ENCODE data around the gene CD19.
"Not testable (repeated sequence)": the region's sequence is repeated elsewhere in the genome, so short reads cannot be mapped to it uniquely, and the experiment has no call there.

CD19 gene

DNA sequence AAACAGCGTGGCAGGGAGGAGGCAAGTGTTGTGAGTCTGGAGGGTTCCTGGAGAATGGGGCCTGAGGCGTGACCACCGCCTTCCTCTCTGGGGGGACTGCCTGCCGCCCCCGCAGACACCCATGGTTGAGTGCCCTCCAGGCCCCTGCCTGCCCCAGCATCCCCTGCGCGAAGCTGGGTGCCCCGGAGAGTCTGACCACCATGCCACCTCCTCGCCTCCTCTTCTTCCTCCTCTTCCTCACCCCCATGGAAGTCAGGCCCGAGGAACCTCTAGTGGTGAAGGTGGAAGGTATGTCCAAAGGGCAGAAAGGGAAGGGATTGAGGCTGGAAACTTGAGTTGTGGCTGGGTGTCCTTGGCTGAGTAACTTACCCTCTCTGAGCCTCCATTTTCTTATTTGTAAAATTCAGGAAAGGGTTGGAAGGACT is at the start of gene CD19:
CD19 (plus strand) TSS at position 171 of the 425 bp plus-strand sequence; CDS start at position 201, 30 bp downstream.
- DNase-seq: no peak

DNA sequence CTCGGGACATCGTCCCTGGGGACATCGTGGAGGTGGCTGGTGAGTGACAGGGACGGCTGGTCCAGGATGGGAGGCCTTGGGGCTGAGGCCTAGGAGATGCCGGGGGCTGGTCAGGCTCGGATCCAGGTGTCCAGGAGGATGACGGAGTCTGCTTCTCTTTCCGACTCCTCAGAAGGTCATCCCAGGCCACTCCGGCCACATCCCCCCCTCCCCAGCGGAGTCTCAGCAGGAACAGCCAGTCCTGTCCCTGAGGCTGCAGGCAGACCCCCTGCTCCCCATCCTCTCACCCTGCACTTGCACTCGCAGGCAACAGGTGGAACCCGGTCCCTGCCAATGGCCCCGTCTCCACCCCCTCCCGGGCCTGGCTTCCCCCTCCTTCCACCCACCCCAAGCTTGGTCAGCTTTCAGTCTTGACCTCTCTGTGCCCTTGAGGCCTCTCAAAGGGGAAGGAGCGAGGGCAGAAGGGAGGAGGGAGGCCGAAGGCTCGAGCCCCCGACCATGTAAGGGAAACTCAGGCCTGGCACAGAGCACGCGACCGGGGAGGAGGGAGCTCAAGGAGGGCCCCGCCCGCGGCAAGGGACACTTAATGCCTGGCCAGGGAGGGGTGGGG is 49.1 kb upstream of the CD19 start:
- no peak for DNase-seq

DNA sequence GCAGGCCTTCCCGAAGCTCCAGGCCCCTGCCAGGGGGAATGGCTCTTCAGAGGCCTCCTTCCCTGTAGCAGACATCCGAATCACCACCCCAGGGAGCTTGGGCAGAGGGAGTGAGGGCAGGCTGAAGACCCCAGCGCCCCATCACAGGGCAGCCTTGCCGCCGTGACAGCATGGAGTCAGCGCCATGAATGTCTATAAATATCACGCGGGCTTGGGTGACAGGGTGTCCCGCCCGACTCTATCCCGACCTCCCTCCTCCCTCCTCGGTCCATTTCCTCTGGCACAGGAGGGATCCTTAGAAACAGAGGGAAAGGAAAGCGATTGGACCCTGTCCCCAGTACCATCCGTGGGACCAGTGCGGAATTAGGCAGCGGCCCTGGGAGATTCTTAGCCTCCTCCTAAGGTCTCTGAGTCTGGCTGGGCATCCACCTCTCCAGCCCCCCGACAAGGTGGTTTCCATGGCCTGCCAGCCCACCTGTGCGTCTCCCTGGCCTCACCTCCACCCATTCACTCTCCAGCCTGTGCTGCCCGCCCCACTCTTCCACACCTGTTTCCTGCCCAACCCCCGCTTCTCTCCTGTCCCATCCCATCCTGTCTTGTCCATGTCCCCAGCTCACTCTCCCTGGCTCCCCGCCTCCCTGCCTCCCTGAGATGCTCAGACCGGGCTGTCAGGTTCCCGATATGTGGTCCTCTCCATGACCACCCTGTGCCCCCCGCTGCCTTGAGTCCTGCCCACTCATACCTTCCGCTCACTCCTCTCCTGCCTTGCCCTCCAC is 48.4 kb upstream of the CD19 start:
- no peak for DNase-seq

DNA sequence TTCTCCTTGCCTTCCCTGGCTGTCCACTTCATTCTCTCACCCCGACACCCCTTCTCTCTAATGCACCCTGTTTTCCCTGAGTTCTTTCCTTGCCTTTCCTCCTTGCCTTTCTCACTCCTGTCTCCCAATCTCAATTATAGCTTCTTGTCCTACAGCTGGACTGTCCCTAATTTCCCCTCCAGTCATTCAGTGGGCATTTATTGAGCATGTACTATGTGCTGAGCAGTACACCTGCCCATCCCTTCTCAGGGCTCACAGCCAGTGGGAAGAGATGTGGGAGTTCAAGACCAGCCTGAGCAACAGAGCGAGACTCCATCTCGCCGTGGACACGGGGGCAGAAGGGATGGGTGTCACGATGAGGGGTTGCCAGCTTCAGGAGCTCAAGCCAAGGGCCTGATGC is 47.7 kb upstream of the CD19 start:
- DNase-seq: no peak

DNA sequence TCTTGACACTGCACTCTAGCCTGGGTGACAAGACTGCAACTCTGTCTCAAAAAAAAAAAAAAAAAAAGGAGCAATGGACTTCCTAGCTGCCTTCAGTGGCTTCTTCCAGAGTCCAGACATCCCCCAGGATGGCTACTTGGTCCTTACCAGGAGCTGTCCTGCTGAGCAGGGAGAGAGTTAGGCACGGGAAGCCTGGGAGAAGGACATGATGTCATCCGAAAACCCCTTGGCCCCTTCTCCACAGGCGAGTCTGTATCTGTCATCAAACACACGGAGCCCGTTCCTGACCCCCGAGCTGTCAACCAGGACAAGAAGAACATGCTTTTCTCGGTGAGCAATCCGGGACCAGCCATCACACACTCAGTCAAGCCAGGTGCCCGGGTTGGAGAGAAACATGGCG is 44.8 kb upstream of the CD19 start:
- DNase-seq: no peak

DNA sequence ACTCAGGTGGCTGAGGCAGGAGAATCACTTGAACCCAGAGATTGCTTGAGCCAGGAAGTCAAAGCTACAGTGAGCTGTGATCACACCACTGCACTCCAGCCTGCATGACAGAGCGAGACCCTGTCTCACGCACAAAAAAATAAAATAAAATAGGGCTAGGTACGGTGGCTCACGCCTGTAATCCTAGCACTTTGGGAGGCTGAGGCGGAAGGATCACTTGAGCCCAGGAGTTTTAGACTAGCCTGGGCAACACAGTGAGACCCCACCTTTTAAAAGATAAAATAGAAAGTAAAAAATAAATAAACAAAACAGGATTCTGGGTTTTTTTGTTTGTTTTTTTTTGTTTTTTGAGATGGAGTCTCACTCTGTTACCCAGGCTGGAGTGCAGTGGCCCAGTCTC is 41.4 kb upstream of the CD19 start:
- DNase-seq: not testable (repeated sequence)

DNA sequence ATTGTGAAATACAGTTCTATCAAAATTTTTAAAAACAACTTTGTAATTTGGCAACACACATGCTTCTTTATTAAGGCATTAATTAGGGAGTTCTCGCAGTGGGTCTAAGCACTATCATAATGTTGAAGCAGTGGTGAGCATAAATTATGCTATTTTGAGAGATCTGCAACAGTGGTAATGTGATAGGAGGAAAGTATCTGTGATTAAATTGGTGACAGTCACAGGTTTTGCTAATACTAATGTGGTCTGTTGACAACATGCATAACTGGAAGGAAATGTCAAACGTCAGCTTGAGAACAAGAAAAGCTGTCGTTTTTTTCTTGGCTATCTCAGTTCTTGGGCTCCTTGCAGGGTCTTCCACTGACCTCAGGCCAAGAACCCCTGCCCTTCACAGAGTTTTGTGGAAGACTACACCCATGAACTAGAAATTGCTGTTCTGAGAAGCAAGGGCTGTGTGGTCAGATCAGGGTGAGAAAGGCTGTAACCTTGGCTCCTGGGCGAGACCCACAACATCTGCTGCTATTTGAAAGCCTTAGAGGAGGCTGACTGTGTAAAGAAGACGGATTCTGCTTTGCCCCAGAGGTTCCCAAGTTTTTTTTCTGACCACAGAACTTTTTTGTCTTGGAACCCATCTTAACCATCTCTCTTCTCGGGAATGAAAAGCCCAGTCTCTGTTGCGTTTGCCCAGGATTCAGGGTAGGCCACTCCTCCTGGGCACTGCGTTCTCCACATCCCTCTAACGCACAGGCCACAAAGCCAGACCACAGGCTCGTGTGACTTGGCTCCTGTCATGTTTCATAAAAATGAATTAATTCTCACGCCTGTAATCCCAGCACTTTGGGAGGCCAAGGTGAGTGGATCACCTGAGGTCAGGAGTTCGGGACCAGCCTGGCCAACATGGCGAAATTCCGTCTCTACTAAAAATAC is 39.5 kb upstream of the CD19 start:
- no peak for DNase-seq

DNA sequence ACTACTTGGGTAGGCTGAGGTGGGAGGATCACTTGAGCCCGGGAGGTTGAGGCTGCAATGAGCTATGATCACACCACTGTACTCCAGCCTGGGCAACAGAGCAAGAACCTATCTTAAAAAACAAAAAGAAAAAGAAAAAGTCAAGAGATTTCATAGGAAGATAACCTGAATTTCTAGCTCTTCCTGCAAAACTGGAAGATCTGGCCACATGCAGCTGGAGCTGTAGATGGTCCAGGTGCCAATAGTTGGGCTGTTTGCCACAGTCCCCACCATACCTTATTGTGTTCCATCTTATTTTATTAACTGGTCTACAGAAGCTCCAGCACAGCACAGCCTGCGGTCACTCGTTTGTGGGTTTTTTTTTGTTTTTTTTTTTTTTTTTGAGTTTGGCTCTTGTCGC is 38.5 kb upstream of the CD19 start:
- no peak for DNase-seq

DNA sequence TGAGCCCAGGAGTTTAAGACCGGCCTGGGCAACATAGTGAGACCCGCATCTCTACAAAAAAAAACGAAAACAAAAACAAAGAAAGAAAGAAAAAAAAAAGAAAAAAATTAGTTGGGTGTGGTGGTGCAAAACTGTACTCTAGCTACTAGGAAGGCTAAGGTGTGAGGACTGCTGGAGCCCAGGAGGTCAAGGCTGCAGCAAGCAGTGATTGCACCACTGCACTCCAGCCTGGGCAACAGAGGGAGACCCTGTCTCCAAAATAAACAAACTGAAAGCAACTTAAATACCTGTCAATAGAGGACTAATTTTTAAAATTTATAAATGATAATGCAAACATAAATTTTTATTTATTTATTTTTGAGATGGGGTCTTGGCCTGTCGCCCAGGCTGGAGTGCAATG is 36.2 kb upstream of the CD19 start:
- no peak for DNase-seq

DNA sequence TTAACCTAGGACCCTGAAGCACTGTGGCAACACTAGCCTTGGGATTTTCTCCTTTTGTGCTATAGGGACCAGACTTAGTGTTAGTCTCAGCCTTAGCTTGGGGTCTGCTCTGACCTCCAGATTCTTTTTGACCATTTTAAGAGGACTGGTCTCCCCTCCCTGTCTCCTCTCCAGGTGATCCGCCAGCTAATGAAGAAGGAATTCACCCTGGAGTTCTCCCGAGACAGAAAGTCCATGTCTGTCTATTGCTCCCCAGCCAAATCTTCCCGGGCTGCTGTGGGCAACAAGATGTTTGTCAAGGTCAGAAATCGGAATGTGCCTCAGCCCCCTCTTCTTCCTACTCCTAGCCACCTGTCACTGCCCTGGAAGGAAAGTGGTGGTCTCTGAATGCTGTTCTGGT is 33.9 kb upstream of the CD19 start:
- no peak for DNase-seq

DNA sequence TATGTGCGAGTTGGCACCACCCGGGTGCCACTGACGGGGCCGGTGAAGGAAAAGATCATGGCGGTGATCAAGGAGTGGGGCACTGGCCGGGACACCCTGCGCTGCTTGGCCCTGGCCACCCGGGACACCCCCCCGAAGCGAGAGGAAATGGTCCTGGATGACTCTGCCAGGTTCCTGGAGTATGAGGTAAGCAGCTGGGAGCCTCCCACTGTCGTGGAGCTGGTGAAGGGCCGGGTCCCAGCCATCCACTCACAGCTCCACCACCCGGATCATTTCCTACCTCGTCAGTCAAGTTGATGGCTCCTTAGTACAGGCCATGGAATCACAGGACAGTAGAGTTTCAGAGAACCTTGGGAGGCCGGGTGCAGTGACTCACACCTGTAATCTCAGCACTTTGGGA is 33.5 kb upstream of the CD19 start:
- DNase-seq: no peak

DNA sequence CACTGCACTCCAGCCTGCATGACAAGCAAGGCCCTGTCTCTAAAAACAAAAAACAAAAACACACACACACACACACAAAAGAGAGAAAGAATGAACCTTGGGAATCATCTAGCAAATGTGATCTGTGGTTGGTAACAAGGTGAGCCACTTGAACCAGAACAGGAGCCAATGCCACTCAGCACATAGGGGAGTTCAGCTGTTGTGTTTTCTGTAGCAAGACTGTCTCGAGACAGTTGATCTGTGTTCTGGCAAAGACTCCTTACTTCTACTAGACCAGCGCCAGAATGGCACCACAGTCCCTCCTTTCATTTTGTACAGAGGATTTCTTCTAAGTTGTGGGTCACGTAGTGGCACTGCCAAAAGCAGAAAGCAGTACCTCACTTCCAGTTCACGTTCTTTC is 32.8 kb upstream of the CD19 start:
- no peak for DNase-seq

DNA sequence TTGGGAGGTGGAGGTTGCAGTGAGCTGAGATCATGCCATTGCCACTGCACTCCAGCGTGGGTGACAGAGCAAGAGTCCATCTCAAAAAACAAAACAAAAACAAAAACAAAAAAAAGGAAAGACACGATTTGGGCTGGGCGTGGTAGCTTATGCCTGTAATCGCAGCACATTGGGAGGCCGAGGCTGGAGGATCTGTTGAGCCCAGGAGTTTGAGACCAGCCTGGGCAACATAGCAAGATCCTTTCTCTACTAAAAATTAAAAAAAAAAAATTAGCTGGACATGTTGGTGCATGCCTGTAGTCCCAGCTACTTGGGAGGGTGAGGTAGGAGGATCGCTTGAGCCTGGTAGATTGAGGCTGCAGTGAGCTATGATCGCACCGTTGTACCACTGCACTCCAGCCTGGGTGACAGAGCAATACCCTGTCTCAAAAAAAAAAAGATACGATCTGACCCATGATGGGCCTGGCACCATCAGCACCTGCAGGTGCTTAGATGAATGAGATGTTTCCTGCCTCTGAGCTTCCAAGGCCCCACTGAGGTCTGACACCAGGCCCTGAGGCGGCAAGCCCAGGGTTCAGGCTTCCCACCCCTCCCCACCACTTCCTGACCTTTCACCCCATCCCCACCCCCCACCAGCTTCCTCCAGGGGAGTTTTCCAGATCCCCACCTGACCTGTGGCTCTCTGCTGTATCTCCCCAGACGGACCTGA is 31.7 kb upstream of the CD19 start:
- no peak for DNase-seq

DNA sequence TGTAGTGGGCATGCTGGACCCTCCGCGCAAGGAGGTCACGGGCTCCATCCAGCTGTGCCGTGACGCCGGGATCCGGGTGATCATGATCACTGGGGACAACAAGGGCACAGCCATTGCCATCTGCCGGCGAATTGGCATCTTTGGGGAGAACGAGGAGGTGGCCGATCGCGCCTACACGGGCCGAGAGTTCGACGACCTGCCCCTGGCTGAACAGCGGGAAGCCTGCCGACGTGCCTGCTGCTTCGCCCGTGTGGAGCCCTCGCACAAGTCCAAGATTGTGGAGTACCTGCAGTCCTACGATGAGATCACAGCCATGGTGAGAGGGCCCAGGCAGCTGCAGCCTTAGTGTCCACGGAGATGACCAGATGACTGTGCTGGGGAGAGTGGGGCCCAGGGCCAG is 31.2 kb upstream of the CD19 start:
- DNase-seq: no peak

DNA sequence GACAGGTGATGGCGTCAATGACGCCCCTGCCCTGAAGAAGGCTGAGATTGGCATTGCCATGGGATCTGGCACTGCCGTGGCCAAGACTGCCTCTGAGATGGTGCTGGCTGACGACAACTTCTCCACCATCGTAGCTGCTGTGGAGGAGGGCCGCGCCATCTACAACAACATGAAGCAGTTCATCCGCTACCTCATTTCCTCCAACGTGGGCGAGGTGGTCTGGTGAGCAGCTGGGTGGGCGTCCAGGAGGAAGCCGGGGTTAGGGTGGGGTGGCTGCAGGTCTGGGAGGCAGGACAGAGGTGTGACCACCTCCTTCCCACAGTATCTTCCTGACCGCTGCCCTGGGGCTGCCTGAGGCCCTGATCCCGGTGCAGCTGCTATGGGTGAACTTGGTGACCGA is 29.9 kb upstream of the CD19 start:
- DNase-seq: no peak

DNA sequence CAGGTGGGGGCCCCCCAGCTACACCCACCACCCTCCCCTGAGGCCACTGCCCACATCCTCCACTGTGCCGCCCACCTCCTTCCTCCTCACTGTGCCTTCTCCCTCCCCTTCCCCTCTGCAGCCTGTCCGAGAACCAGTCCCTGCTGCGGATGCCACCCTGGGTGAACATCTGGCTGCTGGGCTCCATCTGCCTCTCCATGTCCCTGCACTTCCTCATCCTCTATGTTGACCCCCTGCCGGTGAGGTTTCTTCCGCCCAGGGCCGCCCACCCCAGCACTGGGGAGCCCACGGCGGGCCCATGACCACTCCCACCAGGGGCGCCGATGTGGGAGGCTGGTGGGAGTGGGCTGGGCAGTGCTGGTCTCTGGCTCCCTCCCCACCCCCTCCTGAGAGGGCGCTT is 28.9 kb upstream of the CD19 start:
- DNase-seq: no peak

DNA sequence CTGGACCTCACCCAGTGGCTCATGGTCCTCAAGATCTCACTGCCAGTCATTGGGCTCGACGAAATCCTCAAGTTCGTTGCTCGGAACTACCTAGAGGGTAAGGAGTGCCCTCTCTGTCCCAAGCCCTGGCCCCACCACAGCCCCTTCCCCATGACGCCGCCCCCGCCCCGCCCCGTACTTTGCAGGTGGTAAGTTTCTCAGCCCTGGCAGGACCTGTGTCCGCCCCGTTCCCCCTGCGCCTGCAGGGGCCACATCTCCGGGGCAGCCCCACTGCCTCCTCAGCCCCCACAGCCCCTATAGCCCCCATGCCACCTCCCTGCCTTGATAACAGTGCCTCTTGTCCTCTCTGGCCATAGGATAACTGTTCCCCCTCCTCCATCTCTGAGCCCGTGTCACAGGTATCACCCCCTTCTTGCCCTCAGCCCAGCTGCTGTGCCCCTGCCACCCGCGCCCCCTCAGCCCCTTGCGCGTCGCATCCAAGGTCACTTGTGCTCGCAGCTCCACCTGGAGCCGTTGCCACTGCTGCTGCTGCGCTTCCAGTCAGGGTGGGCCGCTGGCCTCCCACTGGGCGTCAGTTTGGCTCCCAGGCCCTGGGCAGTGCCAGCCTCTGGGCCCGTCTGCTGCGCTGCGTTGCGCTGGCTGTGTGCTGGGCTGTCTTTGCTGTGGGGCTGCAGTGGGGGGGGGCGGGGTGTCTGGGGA is 28.3 kb upstream of the CD19 start:
- no peak for DNase-seq

DNA sequence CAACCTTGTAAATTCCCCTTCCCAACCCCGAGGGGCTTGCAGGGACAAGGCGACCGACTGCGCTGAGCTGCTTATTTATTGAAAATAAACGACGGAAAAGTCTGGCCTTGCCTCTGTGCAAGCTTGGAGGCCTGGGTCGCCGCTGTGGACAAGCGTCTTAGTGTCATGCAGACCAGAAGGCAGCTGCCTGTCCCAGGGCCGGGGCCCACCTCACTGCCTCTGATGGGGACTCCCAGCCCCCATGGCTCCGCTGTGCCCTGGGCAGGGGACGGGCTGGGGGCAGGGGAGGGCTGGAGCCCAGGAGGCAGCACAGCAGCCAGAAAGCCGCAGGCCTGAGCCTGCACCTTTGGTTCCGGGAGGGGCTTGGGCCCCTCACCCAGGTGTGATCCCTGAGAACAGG is 27.4 kb upstream of the CD19 start:
- DNase-seq: no peak

DNA sequence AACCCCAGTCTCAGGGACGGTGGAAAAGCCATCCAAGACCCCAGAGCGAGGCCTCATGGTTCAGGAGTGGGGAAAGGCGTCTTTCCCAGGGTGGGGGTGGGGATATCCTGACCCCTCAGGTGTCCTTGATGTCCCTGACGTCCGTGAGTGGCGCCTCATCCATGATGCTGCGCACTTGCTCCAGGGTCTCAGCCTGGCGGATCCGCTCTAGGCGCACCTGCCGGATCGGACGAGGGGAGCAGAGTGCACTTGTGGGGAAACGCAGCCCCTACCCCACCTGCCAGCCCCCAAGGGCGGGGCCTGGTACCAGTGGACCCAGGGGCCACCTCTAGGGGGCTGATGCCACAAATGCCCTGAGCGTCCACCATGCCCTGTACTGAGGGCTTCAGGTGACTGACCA is 26.9 kb upstream of the CD19 start:
- no peak for DNase-seq

DNA sequence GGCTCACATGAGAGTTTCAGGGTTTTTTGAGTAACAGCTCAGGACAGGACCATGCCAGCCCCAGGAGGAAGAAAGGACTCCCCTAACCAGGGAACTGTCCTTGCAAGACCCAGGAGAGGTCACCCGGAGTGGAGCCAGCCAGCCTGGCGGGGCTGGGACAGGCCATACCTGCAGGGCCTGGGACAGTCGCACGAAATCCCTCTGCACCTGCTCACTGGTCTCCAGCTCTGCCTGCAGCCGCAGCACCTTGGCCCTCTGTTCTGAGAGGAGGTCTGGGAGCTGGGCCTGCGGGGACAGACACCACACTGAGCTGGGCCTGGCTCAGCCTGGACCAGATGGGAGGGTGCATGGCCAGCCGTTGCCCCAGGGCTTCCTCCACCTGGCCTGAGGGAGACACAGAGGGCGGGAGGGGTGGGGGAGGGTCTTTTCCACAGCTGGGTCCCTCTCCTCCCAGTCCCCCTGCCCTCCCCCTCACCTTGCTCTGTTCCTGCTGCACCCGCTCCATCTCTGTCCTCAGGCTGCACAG is 26.5 kb upstream of the CD19 start:
- no peak for DNase-seq

DNA sequence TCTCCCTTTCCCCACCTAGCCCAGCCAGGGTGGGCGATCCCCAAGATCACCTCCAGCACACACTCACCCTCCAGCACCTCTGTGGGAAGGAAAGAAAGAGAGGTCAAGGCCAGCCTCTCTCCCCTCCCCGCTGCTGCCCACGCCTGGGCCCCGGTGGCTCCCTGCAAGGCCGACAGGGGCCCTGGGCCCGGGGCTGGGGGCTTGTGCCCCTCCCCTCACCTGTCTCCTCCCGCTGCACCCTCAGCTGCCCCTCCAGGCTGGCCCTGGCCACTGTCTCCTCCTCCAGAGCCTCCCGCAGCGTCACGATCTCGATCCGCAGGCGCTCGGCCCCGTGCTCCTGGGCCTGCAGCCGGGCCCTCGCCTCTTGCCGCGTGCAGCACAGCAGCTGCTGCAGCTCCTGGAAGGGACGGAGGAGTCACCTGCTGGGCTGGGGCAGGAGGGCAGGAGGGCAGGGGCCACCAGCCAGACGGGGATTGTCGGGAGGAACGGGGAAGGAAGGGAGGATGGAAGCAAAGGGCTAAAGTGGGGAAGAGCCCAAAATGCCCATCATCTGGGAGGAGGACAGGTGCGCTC is 25.9 kb upstream of the CD19 start:
- DNase-seq: no peak

All from NCI-H187 (cell line).